K562 (cell line): ENCODE data around the gene IL7R. TPM values are rescaled to one million over a fixed set of nuclear protein-coding genes. Genes with fewer than 3 reads are reported as not detected.

Experiments
- ATAC-seq: fragments of 200-7000 bp; cut with Tn5 transposase; 3 replicates; pipeline ENCODE4 v1.9.1; 2020; ENCODE audit warnings: moderate library complexity
- BruUV-seq: library from RNA; stranded (reverse); fragments of 400-500 nt; replicated peaks from 2 replicates; lab custom pipeline; 2021; lab: Mats Ljungman, UMichigan
- CTCF ChIA-PET: fragments of 300-600 bp; formaldehyde crosslinking; extraction: SDS; loops from one replicate; lab custom pipeline; 2021; ENCODE audit warnings: low intra/inter-chr PET ratio; lab: Yijun Ruan, JAX
- POLR2A ChIA-PET: fragments of 300-600, 350-650 bp; sonication (Branson Sonifier 250); formaldehyde crosslinking; extraction: SDS; loops from one replicate; lab custom pipeline; 2021; ENCODE audit warnings: antibody characterized with exemption, inconsistent platforms; lab: Yijun Ruan, JAX
- DNase-seq, 4 experiments: peaks; one replicate each; pipeline versions ENCODE4 v3.0.0 to v3.0.0-alpha.2; 2011 to 2018; ENCODE audit warnings: low spot score in 3 of 4, mixed read lengths in 3 of 4; ENCODE audit errors: extremely low read depth in 1 of 4
- FAIRE-seq: peaks from 2 replicates; lab custom pipeline; 2011; peaks lifted over from hg19 to GRCh38; lab: Jason Lieb, UNC
- H2AFZ ChIP-seq: 2 replicates; pipeline ENCODE4 v1.6.0; 2011; ENCODE audit warnings: low read depth, low read length, control low read depth, inconsistent platforms
- H3K27ac ChIP-seq: fragments of 200-600 bp; 3 replicates; pipeline ENCODE4 v1.8.0; 2011; ENCODE audit warnings: low read depth, mild to moderate bottlenecking, control low read depth, inconsistent platforms, low read length, moderate library complexity, mixed read lengths; ENCODE audit errors: extremely low read depth
- H3K27me3 ChIP-seq, 2 experiments: fragments of 300-600 bp in 1 of 2; 2 replicates in 1 of 2; 3 replicates in 1 of 2; pipeline versions ENCODE4 v1.6.0 to v1.8.0; 2011; ENCODE audit warnings: inconsistent platforms in 2 of 2, low read length in 2 of 2, mild to moderate bottlenecking in 1 of 2, mixed read lengths in 1 of 2, moderate library complexity in 1 of 2; ENCODE audit not compliant: control insufficient read depth in 2 of 2, insufficient read depth in 2 of 2
- H3K36me3 ChIP-seq: fragments of 300-600 bp; 3 replicates; pipeline ENCODE4 v1.8.0; 2011; ENCODE audit warnings: mild to moderate bottlenecking, low read length, inconsistent platforms; ENCODE audit not compliant: control insufficient read depth, insufficient read depth
- H3K4me1 ChIP-seq, 2 experiments: fragments of 200-600 bp in 1 of 2; replicated peaks in 1 of 2; 2 replicates in 1 of 2; 3 replicates in 1 of 2; pipeline versions ENCODE4 v1.5.1 to v1.8.0; 2011; ENCODE audit warnings: inconsistent platforms in 2 of 2, low read length in 2 of 2, mild to moderate bottlenecking in 1 of 2, mixed read lengths in 1 of 2, moderate library complexity in 1 of 2; ENCODE audit not compliant: control insufficient read depth in 2 of 2, insufficient read depth in 2 of 2
- H3K4me2 ChIP-seq: 2 replicates; pipeline ENCODE4 v1.6.1; 2011; ENCODE audit warnings: low read length, control low read depth, inconsistent platforms, mixed read lengths; ENCODE audit not compliant: insufficient read depth
- H3K4me3 ChIP-seq: fragments of 200-600 bp; sonication (generic), shearing (Covaris generic); 2 replicates; pipeline ENCODE4 v1.5.1; 2016; ENCODE audit warnings: control low read depth, inconsistent platforms
- H3K79me2 ChIP-seq: fragments of 200-600 bp; 3 replicates; pipeline ENCODE4 v1.8.0; 2011; ENCODE audit warnings: low read length, inconsistent platforms; ENCODE audit not compliant: control insufficient read depth, insufficient read depth
- H3K9ac ChIP-seq, 2 experiments: 2 replicates each; pipeline versions ENCODE4 v1.6.0 to v1.6.1; 2011; ENCODE audit warnings: low read depth in 2 of 2, low read length in 2 of 2, control low read depth in 1 of 2, inconsistent platforms in 1 of 2, mild to moderate bottlenecking in 1 of 2, mixed read lengths in 1 of 2; ENCODE audit not compliant: insufficient read depth in 1 of 2
- H3K9me1 ChIP-seq: one replicate; pipeline ENCODE4 v1.6.0; 2011; ENCODE audit warnings: inconsistent platforms, mild to moderate bottlenecking, low read length, moderate library complexity; ENCODE audit not compliant: control insufficient read depth, insufficient read depth
- H3K9me3 ChIP-seq: replicated peaks from 2 replicates; pipeline ENCODE4 v1.5.1; 2011; ENCODE audit warnings: low read depth, low read length, inconsistent platforms; ENCODE audit not compliant: control insufficient read depth, insufficient read depth
- H4K20me1 ChIP-seq: replicated peaks from 2 replicates; pipeline ENCODE4 v1.6.1; 2011; ENCODE audit warnings: low read length, inconsistent platforms, mixed read lengths; ENCODE audit not compliant: control insufficient read depth, insufficient read depth
- CBX2 ChIP-seq: fragments of 200-600 bp; sonication (generic); IDR thresholded peaks from one replicate; pipeline ENCODE4 v1.6.1; 2012; ENCODE audit warnings: mild to moderate bottlenecking, low read length, inconsistent platforms; ENCODE audit not compliant: insufficient read depth, poor library complexity, severe bottlenecking
- DNMT1 ChIP-seq: fragments of 450-650 bp; IDR thresholded peaks from 2 replicates; pipeline ENCODE4 v1.6.1; 2016; ENCODE audit warnings: antibody characterized with exemption, mild to moderate bottlenecking
- E2F3 ChIP-seq: fragments of 250-450 bp; sonication (Bioruptor Pico); IDR thresholded peaks from 2 replicates; pipeline ENCODE4 v1.4.0; 2020; ENCODE audit warnings: mild to moderate bottlenecking
- ETS2 ChIP-seq: IDR thresholded peaks from 2 replicates; pipeline ENCODE4 v1.6.1; 2016; ENCODE audit warnings: borderline replicate concordance, missing genetic modification characterization, mild to moderate bottlenecking, moderate library complexity, missing compliant biosample characterization; ENCODE audit not compliant: poor library complexity, severe bottlenecking
- FOXP4 ChIP-seq: sonication (generic); formaldehyde crosslinking; IDR thresholded peaks from 2 replicates; pipeline ENCODE4 v1.8.0; 2022; ENCODE audit warnings: mild to moderate bottlenecking, missing genetic modification reagents, borderline replicate concordance
- HMGN3 ChIP-seq: IDR thresholded peaks from 2 replicates; pipeline ENCODE4 v1.6.1; 2011; ENCODE audit warnings: borderline replicate concordance, low read depth, mild to moderate bottlenecking, mixed read lengths, low read length; ENCODE audit not compliant: insufficient read length; ENCODE audit errors: extremely low read depth
- IRF9 ChIP-seq: fragments of 450-650 bp; IDR thresholded peaks from 2 replicates; pipeline ENCODE4 v1.6.1; 2016; ENCODE audit warnings: missing biosample characterization, missing genetic modification characterization
- KAT7 ChIP-seq: sonication (generic); formaldehyde crosslinking; IDR thresholded peaks from 2 replicates; pipeline ENCODE4 v1.8.0; 2022; ENCODE audit warnings: missing genetic modification reagents, mild to moderate bottlenecking, borderline replicate concordance
- PCBP2 ChIP-seq: fragments of 200-400 bp; formaldehyde crosslinking; IDR thresholded peaks from 2 replicates; pipeline ENCODE4 v1.6.1; 2018; ENCODE audit warnings: low read length, low read depth, mild to moderate bottlenecking, moderate library complexity; ENCODE audit not compliant: poor library complexity, severe bottlenecking
- RBM34 ChIP-seq: fragments of 200-400 bp; formaldehyde crosslinking; IDR thresholded peaks from 2 replicates; pipeline ENCODE4 v1.6.1; 2018; ENCODE audit warnings: low read length, borderline replicate concordance; ENCODE audit not compliant: insufficient read depth
- SAP30 ChIP-seq: fragments of 200-600 bp; sonication (generic); IDR thresholded peaks from 2 replicates; pipeline ENCODE4 v1.6.1; 2012; ENCODE audit warnings: borderline replicate concordance, low read depth, mild to moderate bottlenecking, moderate library complexity, low read length, control low read depth, inconsistent platforms; ENCODE audit not compliant: insufficient read depth, poor library complexity, severe bottlenecking
- SIX5 ChIP-seq, 2 experiments: IDR thresholded peaks; 2 replicates each; pipeline ENCODE4 v1.6.1; 2011; ENCODE audit warnings: low read length in 2 of 2, borderline replicate concordance in 1 of 2, low read depth in 1 of 2, mild to moderate bottlenecking in 1 of 2, moderate library complexity in 1 of 2; ENCODE audit not compliant: insufficient read depth in 1 of 2
- TCF15 ChIP-seq: fragments of 250-450 bp; sonication (Bioruptor Pico); IDR thresholded peaks from 2 replicates; pipeline ENCODE4 v1.8.0; 2022; ENCODE audit warnings: moderate library complexity, mild to moderate bottlenecking, inconsistent platforms
- ZKSCAN1 ChIP-seq: fragments of 150-350 bp; IDR thresholded peaks from 2 replicates; pipeline ENCODE4 v1.6.1; 2016; ENCODE audit warnings: low read depth, low read length
- ZNF41 ChIP-seq: fragments of 250-450 bp; sonication (Bioruptor Pico); conservative IDR thresholded peaks from 2 replicates; pipeline ENCODE4 v1.4.0; 2020; ENCODE audit warnings: mild to moderate bottlenecking
- ZNF561 ChIP-seq: fragments of 450-650 bp; formaldehyde crosslinking; conservative IDR thresholded peaks from 2 replicates; pipeline ENCODE4 v1.4.0; 2020; ENCODE audit warnings: mild to moderate bottlenecking, moderate library complexity
- WGBS: fragments of 100-300 bp; shearing (Covaris generic); methylation state at CpG from one replicate; pipeline ENCODE4 v1.1.6; 2016; ENCODE audit warnings: low coverage, mixed read lengths; ENCODE audit not compliant: insufficient coverage; ENCODE audit errors: missing lambda C conversion rate; 5-methylcytosine and 5-hydroxymethylcytosine counted together
- in situ Hi-C: fragments of 300-500 bp; cut with MboI; formaldehyde crosslinking; loops from 4 replicates; pipeline ENCODE4 v1.15.0; 2018; ENCODE audit warnings: inconsistent platforms, mixed read lengths
- intact Hi-C: fragments of 100-400 bp; cut with micrococcal nuclease; formaldehyde crosslinking; loops from 2 replicates; pipeline ENCODE4 v1.14.2; 2022
- polyA plus RNA-seq, 8 experiments: library from polyadenylated mRNA; depleted of rRNA in 4 of 8; stranded (reverse) in 5 of 8; unstranded in 3 of 8; fragments of >200 nt; fragmentation: Nextera tagmentation in 2 of 8; fragmentation: Illumina TruSeq in 1 of 8; extraction: Ambion mirVana in 2 of 8; extraction: Trizol in 1 of 8; gene quantifications; 2 replicates each; pipeline versions ENCODE4 v1.2.1 to v1.2.3, GENCODE V29; 2011 to 2014; ENCODE audit warnings: inconsistent platforms in 1 of 8, missing spikeins in 1 of 8
- total RNA-seq, 7 experiments: library from RNA; depleted of rRNA in 6 of 7; stranded (reverse); fragments of >200 nt in 6 of 7; fragmentation: Illumina TruSeq in 2 of 7; extraction: Trizol in 2 of 7; gene quantifications; 2 replicates each; pipeline versions ENCODE4 v1.2.1 to v1.2.3, GENCODE V29; 2011 to 2021; ENCODE audit warnings: low replicate concordance in 1 of 7

Gene IL7R
- total and polyA plus RNA-seq, 9 of the 15 experiments (the other 6 are each of a cell fraction or from before 2014, with no cell fraction given): 0.04 to 0.98 (median 0.09) TPM; not detected in 3

- CTCF ChIA-PET: no interaction called here
- Histone ChIP-seq H3K4me3 (no peak overlapping the region), H4K20me1 (no peaks in the 10 kb centered on the region), H3K27ac (no peak overlapping the region), H3K4me2 (no peak overlapping the region), H3K4me1 (no peaks in the 10 kb centered on the region), H3K27me3 (no peaks in the 10 kb centered on the region), H3K36me3 (no peaks in the 10 kb centered on the region), H3K9me3 (no peaks in the 10 kb centered on the region), H2AFZ (no peak overlapping the region), H3K79me2 (no peaks in the 10 kb centered on the region), H3K9me1 (no peaks in the 10 kb centered on the region), H3K9ac (no peak overlapping the region)
- POLR2A ChIA-PET: no interaction called here
- WGBS: 2% methylated on average over 10 of the region's 10 CpGs
- BruUV-seq: no TSS peak
- FAIRE-seq: peak; percentile 79
- peak; percentile 99 for ATAC-seq
- DNase-seq: peak; percentile 56 to 68 (median 59)
- in situ Hi-C loops (no loop called here), intact Hi-C loops (loop anchor here (2.0 kb wide), 1 partner anchor 727 kb away; no protein-coding TSS in a partner anchor)
- TF ChIP-seq IRF9 (tag): no peak
- TF ChIP-seq RBM34: no peak
- no peak for TF ChIP-seq KAT7
- no peak for TF ChIP-seq PCBP2
- no peak for TF ChIP-seq HMGN3
- no peak for TF ChIP-seq ETS2 (tag)
- no peak for TF ChIP-seq ZKSCAN1
- no peak for TF ChIP-seq TCF15 (CRISPR knock-in tag)
- TF ChIP-seq ZNF561 (CRISPR knock-in tag): no peak
- no peak for TF ChIP-seq SAP30
- no peak for TF ChIP-seq ZNF41
- no peak for TF ChIP-seq FOXP4 (CRISPR knock-in tag)
- TF ChIP-seq DNMT1: no peak
- TF ChIP-seq SIX5 (IDR thresholded peaks at IDR 0.05; ENCODE audit: borderline replicate concordance in 1 of 2, insufficient read depth in 1 of 2, low read depth in 1 of 2, low read length in 2 of 2): no peak
- no peak for TF ChIP-seq E2F3 (CRISPR knock-in tag)
- TF ChIP-seq CBX2: no peak
Measured at GRCh38 chr5:35815089-35815936, 41.4 kb upstream of the IL7R start.
